SU-DHL-6 (cell line): Measurements from ENCODE around the gene RPS15.

ENCODE experiments used
- EZH2phosphoT487 ChIP-seq: fragments of 200-600 bp; sonication (generic), shearing (Covaris generic); conservative IDR thresholded peaks from 2 replicates; pipeline ENCODE4 v1.6.1; 2018; ENCODE audit warnings: mild to moderate bottlenecking, antibody characterized with exemption, low read length, moderate library complexity, mixed read lengths
- TF ChIP-seq, protein P1 (sequence below): fragments of 200-600 bp; sonication (generic); IDR thresholded peaks from one replicate; pipeline ENCODE4 v1.5.1; 2017; ENCODE audit warnings: antibody characterized with exemption, mild to moderate bottlenecking, low read length, moderate library complexity; ENCODE audit not compliant: insufficient read depth, poor library complexity, severe bottlenecking

DNA sequence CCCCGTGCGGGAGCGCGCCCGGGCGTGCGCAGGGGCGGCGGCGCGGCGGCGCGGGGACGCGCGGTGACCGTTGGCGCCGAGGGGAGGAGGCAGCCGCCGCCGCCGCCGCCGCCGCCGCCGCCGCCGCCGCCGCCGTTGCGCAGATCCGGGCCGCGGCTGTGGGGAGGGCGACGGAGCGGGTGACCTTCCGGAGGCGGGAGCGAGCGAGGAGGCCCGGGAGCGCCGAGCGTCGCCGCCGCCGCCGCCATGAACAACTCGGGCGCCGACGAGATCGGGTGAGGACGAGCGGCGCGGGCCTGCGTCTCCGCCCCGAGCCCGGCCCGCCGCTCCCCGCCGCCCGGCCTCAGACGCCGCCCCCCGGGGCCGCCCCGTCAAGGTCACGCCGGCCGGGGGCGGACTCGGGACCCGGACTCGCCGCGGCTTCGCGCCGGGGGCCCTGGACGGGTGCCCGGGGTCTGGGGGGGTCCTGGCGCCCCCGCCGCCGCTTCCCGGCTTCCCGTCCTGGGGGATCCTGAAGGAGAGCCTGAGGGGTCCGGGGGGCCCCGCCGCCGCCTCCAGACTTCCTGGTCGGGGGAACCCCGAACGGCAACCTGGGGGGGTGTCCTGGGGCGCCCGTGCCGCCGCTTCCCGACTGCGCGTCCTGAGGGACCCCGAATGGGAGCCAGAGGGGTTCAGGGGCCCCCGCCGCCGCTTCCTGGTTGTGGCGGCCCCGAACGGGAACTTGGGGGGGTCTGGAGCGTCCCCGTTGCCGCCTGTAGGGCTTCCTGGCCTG is 30.5 kb upstream of the RPS15 start, which contains the start of gene DAZAP1:
- TF ChIP-seq, protein P1, sequence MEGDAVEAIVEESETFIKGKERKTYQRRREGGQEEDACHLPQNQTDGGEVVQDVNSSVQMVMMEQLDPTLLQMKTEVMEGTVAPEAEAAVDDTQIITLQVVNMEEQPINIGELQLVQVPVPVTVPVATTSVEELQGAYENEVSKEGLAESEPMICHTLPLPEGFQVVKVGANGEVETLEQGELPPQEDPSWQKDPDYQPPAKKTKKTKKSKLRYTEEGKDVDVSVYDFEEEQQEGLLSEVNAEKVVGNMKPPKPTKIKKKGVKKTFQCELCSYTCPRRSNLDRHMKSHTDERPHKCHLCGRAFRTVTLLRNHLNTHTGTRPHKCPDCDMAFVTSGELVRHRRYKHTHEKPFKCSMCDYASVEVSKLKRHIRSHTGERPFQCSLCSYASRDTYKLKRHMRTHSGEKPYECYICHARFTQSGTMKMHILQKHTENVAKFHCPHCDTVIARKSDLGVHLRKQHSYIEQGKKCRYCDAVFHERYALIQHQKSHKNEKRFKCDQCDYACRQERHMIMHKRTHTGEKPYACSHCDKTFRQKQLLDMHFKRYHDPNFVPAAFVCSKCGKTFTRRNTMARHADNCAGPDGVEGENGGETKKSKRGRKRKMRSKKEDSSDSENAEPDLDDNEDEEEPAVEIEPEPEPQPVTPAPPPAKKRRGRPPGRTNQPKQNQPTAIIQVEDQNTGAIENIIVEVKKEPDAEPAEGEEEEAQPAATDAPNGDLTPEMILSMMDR: no peak
- no peak for TF ChIP-seq EZH2phosphoT487
